ENCODE data around the gene CLDN2. TPM values are rescaled to one million over a fixed set of nuclear protein-coding genes. Genes with fewer than 3 reads are reported as not detected.

The CLDN2 gene
- total and polyA plus RNA-seq, 2 donors from 2014 or later, result 74.1 to 140 TPM

DNA sequence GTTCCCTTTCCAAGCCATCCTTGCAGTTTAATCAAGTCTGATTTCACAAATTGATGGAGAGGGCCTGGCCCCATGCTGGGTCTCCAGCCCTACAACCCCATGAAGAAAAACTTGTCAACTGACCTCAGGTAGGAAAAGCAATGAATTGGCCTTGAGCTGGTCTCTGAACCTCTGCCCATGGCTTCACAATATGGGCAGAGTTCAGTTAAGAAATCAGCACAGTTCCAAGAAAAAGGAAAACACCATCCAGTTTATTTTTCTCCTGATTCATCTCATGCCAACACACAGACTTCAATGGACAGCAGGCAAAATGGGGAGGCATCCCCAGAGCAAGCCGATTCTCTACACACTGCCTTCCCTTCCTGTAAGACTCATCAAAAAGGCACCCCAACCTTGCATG is 20.4 kb upstream of the CLDN2 start:
- no peak overlapping the region for H3K4me3 ChIP-seq (ENCODE audit: low read length in 3 of 3)
- no peaks in the 10 kb centered on the region for H3K36me3 ChIP-seq (ENCODE audit: control insufficient read depth in 2 of 3, insufficient read depth in 3 of 3, low read length in 3 of 3)
- peaks cover 0 to 2% (median 0%) of the 10 kb centered on the region in 3 donors for H3K4me1 ChIP-seq (ENCODE audit: control insufficient read depth in 2 of 3, insufficient read depth in 2 of 3, low read depth in 1 of 3, low read length in 3 of 3)
- no peaks in the 10 kb centered on the region for H3K27me3 ChIP-seq (ENCODE audit: control insufficient read depth, insufficient read depth, low read length)
- H3K9me3 ChIP-seq (ENCODE audit: control insufficient read depth in 2 of 3, insufficient read depth in 1 of 3, low read length in 3 of 3), result no peaks in the 10 kb centered on the region
- FAIRE-seq, result no peak
- DNase-seq, result no peak
- intact Hi-C loops (cut with DNase I), result no loop called here
- no peak overlapping the region for H3K27ac ChIP-seq (ENCODE audit: low read depth in 2 of 2, low read length in 2 of 2)
- H3K9ac ChIP-seq (ENCODE audit: low read length in 3 of 3), result no peak overlapping the region
- TF ChIP-seq, protein P1, sequence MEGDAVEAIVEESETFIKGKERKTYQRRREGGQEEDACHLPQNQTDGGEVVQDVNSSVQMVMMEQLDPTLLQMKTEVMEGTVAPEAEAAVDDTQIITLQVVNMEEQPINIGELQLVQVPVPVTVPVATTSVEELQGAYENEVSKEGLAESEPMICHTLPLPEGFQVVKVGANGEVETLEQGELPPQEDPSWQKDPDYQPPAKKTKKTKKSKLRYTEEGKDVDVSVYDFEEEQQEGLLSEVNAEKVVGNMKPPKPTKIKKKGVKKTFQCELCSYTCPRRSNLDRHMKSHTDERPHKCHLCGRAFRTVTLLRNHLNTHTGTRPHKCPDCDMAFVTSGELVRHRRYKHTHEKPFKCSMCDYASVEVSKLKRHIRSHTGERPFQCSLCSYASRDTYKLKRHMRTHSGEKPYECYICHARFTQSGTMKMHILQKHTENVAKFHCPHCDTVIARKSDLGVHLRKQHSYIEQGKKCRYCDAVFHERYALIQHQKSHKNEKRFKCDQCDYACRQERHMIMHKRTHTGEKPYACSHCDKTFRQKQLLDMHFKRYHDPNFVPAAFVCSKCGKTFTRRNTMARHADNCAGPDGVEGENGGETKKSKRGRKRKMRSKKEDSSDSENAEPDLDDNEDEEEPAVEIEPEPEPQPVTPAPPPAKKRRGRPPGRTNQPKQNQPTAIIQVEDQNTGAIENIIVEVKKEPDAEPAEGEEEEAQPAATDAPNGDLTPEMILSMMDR (IDR thresholded peaks at IDR 0.05; ENCODE audit: borderline replicate concordance, extremely low read depth, insufficient read depth), result no peak

- FAIRE-seq (no peak), DNase-seq (no peak)
- no peaks in the 10 kb centered on the region for H3K27me3 ChIP-seq (ENCODE audit: control insufficient read depth, insufficient read depth, low read length)
- no peak overlapping the region for H3K4me3 ChIP-seq (ENCODE audit: low read length in 3 of 3)
- no peaks in the 10 kb centered on the region for H3K9me3 ChIP-seq (ENCODE audit: control insufficient read depth in 2 of 3, insufficient read depth in 1 of 3, low read length in 3 of 3)
- TF ChIP-seq, protein P1 (IDR thresholded peaks at IDR 0.05; ENCODE audit: borderline replicate concordance, extremely low read depth, insufficient read depth), result no peak
- peaks cover 0 to 8% (median 4%) of the 10 kb centered on the region in 3 donors for H3K4me1 ChIP-seq (ENCODE audit: control insufficient read depth in 2 of 3, insufficient read depth in 2 of 3, low read depth in 1 of 3, low read length in 3 of 3)
- H3K36me3 ChIP-seq (ENCODE audit: control insufficient read depth in 2 of 3, insufficient read depth in 3 of 3, low read length in 3 of 3), result no peaks in the 10 kb centered on the region
- H3K27ac ChIP-seq (ENCODE audit: low read depth in 2 of 2, low read length in 2 of 2), result peak overlapping the region in 1 of 2 donors; percentile 11
- intact Hi-C loops (cut with DNase I), result no loop called here
- no peak overlapping the region for H3K9ac ChIP-seq (ENCODE audit: low read length in 3 of 3)
Measured at GRCh38 chrX:106901341-106901740, 18.9 kb upstream of the CLDN2 start.

DNA sequence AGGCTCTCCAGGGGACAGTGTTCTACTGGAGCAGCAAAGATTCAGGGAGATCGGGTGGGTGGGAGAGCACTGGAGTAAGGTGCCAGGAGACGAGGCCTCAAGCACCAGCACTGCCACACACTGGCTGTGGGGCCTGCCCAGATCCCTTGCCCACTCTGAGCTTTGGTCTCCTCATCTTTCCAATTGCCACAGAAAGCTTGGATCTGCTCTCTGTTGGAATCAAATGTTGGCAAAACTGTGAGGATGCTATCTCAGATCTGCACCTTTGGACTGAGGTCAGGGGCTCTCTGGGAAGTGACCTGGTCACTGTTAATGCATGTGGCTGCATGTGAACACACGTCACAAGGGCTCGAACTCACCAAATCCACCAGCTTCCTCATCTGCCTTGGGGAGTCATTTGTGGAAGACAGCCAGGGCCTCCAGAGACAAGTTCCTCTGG is 18.4 kb upstream of the CLDN2 start:
- no peaks in the 10 kb centered on the region for H3K27me3 ChIP-seq (ENCODE audit: control insufficient read depth, insufficient read depth, low read length)
- intact Hi-C loops (cut with DNase I), result no loop called here

More for the DNA sequence above, 18.4 kb upstream of the CLDN2 start:
- Histone ChIP-seq H3K4me1 (ENCODE audit: control insufficient read depth in 2 of 3, insufficient read depth in 2 of 3, low read depth in 1 of 3, low read length in 3 of 3) (peaks cover 0 to 8% (median 4%) of the 10 kb centered on the region in 3 donors), H3K36me3 (ENCODE audit: control insufficient read depth in 2 of 3, insufficient read depth in 3 of 3, low read length in 3 of 3) (no peaks in the 10 kb centered on the region), H3K4me3 (ENCODE audit: low read length in 3 of 3) (no peak overlapping the region), H3K27ac (ENCODE audit: low read depth in 2 of 2, low read length in 2 of 2) (peak overlapping the region in 1 of 2 donors; percentile 11), H3K9me3 (ENCODE audit: control insufficient read depth in 2 of 3, insufficient read depth in 1 of 3, low read length in 3 of 3) (no peaks in the 10 kb centered on the region), H3K9ac (ENCODE audit: low read length in 3 of 3) (no peak overlapping the region)
- DNase-seq (no peak), FAIRE-seq (no peak)
- TF ChIP-seq, protein P1 (IDR thresholded peaks at IDR 0.05; ENCODE audit: borderline replicate concordance, extremely low read depth, insufficient read depth), result no peak
